Measurements from ENCODE around the gene ACD.

ACD gene

GRCh38 chr16:67663877-67664222, 3.8 kb upstream of the ACD start:
- H3K4me1 ChIP-seq = peaks cover 0 to 48% (median 41%) of the 10 kb centered on the region in 4 donors
- no peak for TF ChIP-seq CTCF (IDR thresholded peaks at IDR 0.05)
- intact Hi-C loops (cut with DNase I; ENCODE audit: low total_unique reads) = no loop called here
- no peaks in the 10 kb centered on the region for H3K27me3 ChIP-seq
- H3K4me3 ChIP-seq = no peak overlapping the region
- peak in 1 of 2 donors; percentile 63 for DNase-seq
- no peaks in the 10 kb centered on the region for H3K9me3 ChIP-seq
- peaks cover 0 to 26% (median 6%) of the 10 kb centered on the region in 3 donors for H3K36me3 ChIP-seq
- H3K27ac ChIP-seq = no peak overlapping the region

GRCh38 chr16:67663151-67663876, 3.3 kb upstream of the ACD start:
- Histone ChIP-seq H3K27ac (no peak overlapping the region), H3K4me1 (peaks cover 0 to 49% (median 44%) of the 10 kb centered on the region in 4 donors), H3K27me3 (no peaks in the 10 kb centered on the region), H3K4me3 (no peak overlapping the region), H3K36me3 (peaks cover 0 to 31% (median 7%) of the 10 kb centered on the region in 3 donors), H3K9me3 (no peaks in the 10 kb centered on the region)
- peak in 1 of 2 donors; percentile 64 for DNase-seq
- no peak for TF ChIP-seq CTCF (IDR thresholded peaks at IDR 0.05)
- intact Hi-C loops (cut with DNase I; ENCODE audit: low total_unique reads) = no loop called here

- Histone ChIP-seq H3K27me3 (no peaks in the 10 kb centered on the region), H3K4me3 (no peak overlapping the region), H3K9me3 (no peaks in the 10 kb centered on the region), H3K36me3 (peaks cover 0 to 38% (median 14%) of the 10 kb centered on the region in 3 donors), H3K4me1 (peaks cover 0 to 42% (median 40%) of the 10 kb centered on the region in 4 donors), H3K27ac (no peak overlapping the region)
- TF ChIP-seq CTCF (IDR thresholded peaks at IDR 0.05) = no peak
- intact Hi-C loops (cut with DNase I; ENCODE audit: low total_unique reads) = no loop called here
- DNase-seq = no peak
Observed at GRCh38 chr16:67662653-67663010, 2.6 kb upstream of the ACD start.

GRCh38 chr16:67661886-67662652, 2.0 kb upstream of the ACD start:
- Histone ChIP-seq H3K27ac (peak overlapping the region in 1 of 2 donors; percentile 91), H3K27me3 (no peaks in the 10 kb centered on the region), H3K36me3 (peaks cover 0 to 43% (median 19%) of the 10 kb centered on the region in 3 donors), H3K9me3 (no peaks in the 10 kb centered on the region), H3K4me1 (peaks cover 0 to 36% (median 35%) of the 10 kb centered on the region in 4 donors), H3K4me3 (no peak overlapping the region)
- TF ChIP-seq CTCF (IDR thresholded peaks at IDR 0.05) = no peak
- DNase-seq = peak in 1 of 2 donors; percentile 67
- intact Hi-C loops (cut with DNase I; ENCODE audit: low total_unique reads) = no loop called here

- H3K27me3 ChIP-seq = peaks cover 0 to under 1% of the 10 kb centered on the region in 2 donors
- peaks cover 0 to 31% (median 28%) of the 10 kb centered on the region in 4 donors for H3K4me1 ChIP-seq
- TF ChIP-seq CTCF (IDR thresholded peaks at IDR 0.05) = no peak
- H3K36me3 ChIP-seq = peaks cover 0 to 52% (median 20%) of the 10 kb centered on the region in 3 donors
- no peaks in the 10 kb centered on the region for H3K9me3 ChIP-seq
- H3K4me3 ChIP-seq = peak overlapping the region; percentile 68 to 80
- peak overlapping the region; percentile 91 to 97 for H3K27ac ChIP-seq
- peak in 1 of 2 donors; percentile 63 for DNase-seq
- intact Hi-C loops (cut with DNase I; ENCODE audit: low total_unique reads) = no loop called here
Observed at GRCh38 chr16:67661101-67661761, 1.2 kb upstream of the ACD start.
